NCI-H2081 (cell line): Measurements from ENCODE around the gene KSR2.
"Not testable (repeated sequence)": the region's sequence is repeated elsewhere in the genome, so short reads cannot be mapped to it uniquely, and the experiment has no call there.

Source experiments
- DNase-seq, 2 experiments: peaks; one replicate each; lab custom pipeline; 2025; lab: John Stamatoyannopoulos, UW

The KSR2 gene

GRCh38 chr12:117640511-117640910 lies 328.3 kb downstream of the KSR2 start:
- no peak for DNase-seq

GRCh38 chr12:117629454-117629853 lies 339.3 kb downstream of the KSR2 start:
- DNase-seq = no peak

GRCh38 chr12:117628711-117629110 lies 340.1 kb downstream of the KSR2 start:
- DNase-seq = not testable (repeated sequence)

GRCh38 chr12:117622741-117623140 lies 346.0 kb downstream of the KSR2 start:
- no peak for DNase-seq

- DNase-seq = no peak
Observed at GRCh38 chr12:117622087-117622486, 346.7 kb downstream of the KSR2 start.

- DNase-seq = no peak
Observed at GRCh38 chr12:117607778-117608177, 361.0 kb downstream of the KSR2 start.

GRCh38 chr12:117606945-117607344 lies 361.8 kb downstream of the KSR2 start:
- DNase-seq = no peak

- DNase-seq = no peak
Observed at GRCh38 chr12:117606024-117606423, 362.8 kb downstream of the KSR2 start.

- no peak for DNase-seq
Observed at GRCh38 chr12:117603316-117604113, 365.3 kb downstream of the KSR2 start.

- no peak for DNase-seq
Observed at GRCh38 chr12:117599849-117600248, 368.9 kb downstream of the KSR2 start.

- peak; percentile 49 to 83 for DNase-seq
Observed at GRCh38 chr12:117596968-117597367, 371.8 kb downstream of the KSR2 start.

GRCh38 chr12:117595751-117596150 lies 373.0 kb downstream of the KSR2 start:
- no peak for DNase-seq

- no peak for DNase-seq
Observed at GRCh38 chr12:117594481-117594880, 374.3 kb downstream of the KSR2 start.

GRCh38 chr12:117593815-117594400 lies 374.9 kb downstream of the KSR2 start:
- no peak for DNase-seq

GRCh38 chr12:117592588-117593305 lies 376.0 kb downstream of the KSR2 start:
- DNase-seq = no peak

- no peak for DNase-seq
Observed at GRCh38 chr12:117590999-117591398, 377.8 kb downstream of the KSR2 start.

GRCh38 chr12:117590386-117590785 lies 378.4 kb downstream of the KSR2 start:
- DNase-seq = no peak

GRCh38 chr12:117589021-117589420 lies 379.8 kb downstream of the KSR2 start:
- no peak for DNase-seq

- DNase-seq = peak; percentile 43 to 45
Observed at GRCh38 chr12:117587631-117588287, 381.0 kb downstream of the KSR2 start.

- DNase-seq = no peak
Observed at GRCh38 chr12:117583677-117584225, 385.0 kb downstream of the KSR2 start.

GRCh38 chr12:117583092-117583491 lies 385.7 kb downstream of the KSR2 start:
- DNase-seq = no peak

GRCh38 chr12:117582135-117582784 lies 386.5 kb downstream of the KSR2 start:
- DNase-seq = no peak
